HEK293 (cell line): ENCODE measurements around the gene OPCML.

Experiments
- SCRT1 ChIP-seq: fragments of 450-650 bp; formaldehyde crosslinking; IDR thresholded peaks from 2 replicates; pipeline ENCODE4 v1.5.1; 2016; ENCODE audit warnings: missing biosample characterization, missing genetic modification characterization, borderline replicate concordance
- TCF7L2 ChIP-seq: IDR thresholded peaks from 2 replicates; pipeline ENCODE4 v1.6.1; 2011; ENCODE audit warnings: low read depth, mild to moderate bottlenecking, inconsistent platforms, low read length, moderate library complexity, borderline replicate concordance
- ZBTB7A ChIP-seq: fragments of 450-650 bp; formaldehyde crosslinking; IDR thresholded peaks from 2 replicates; pipeline ENCODE4 v1.5.1; 2016; ENCODE audit warnings: low read depth, missing biosample characterization, missing genetic modification characterization
- ZNF214 ChIP-seq: fragments of 450-650 bp; formaldehyde crosslinking; IDR thresholded peaks from 2 replicates; pipeline ENCODE4 v1.5.1; 2017; ENCODE audit warnings: missing biosample characterization, mild to moderate bottlenecking, missing genetic modification characterization, borderline replicate concordance
- ZNF24 ChIP-seq: fragments of 450-650 bp; formaldehyde crosslinking; IDR thresholded peaks from 2 replicates; pipeline ENCODE4 v1.5.1; 2016; ENCODE audit warnings: missing biosample characterization, missing genetic modification characterization
- TF ChIP-seq, protein P1 (sequence below): fragments of 450-650 bp; formaldehyde crosslinking; IDR thresholded peaks from 2 replicates; pipeline ENCODE4 v1.5.1; 2016; ENCODE audit warnings: missing biosample characterization, missing genetic modification characterization
- TF ChIP-seq, protein P2 (sequence below): fragments of 450-650 bp; formaldehyde crosslinking; IDR thresholded peaks from 2 replicates; pipeline ENCODE4 v1.5.1; 2016; ENCODE audit warnings: missing biosample characterization, missing genetic modification characterization
- TF ChIP-seq, protein P3 (sequence below): fragments of 450-650 bp; formaldehyde crosslinking; IDR thresholded peaks from 2 replicates; pipeline ENCODE4 v1.5.1; 2016; ENCODE audit warnings: missing biosample characterization, missing genetic modification characterization, borderline replicate concordance
- TF ChIP-seq, protein P4 (sequence below): fragments of 450-650 bp; formaldehyde crosslinking; IDR thresholded peaks from 2 replicates; pipeline ENCODE4 v1.5.1; 2016; ENCODE audit warnings: missing biosample characterization, missing genetic modification characterization
- TF ChIP-seq, protein P5 (sequence below): sonication (generic); formaldehyde crosslinking; IDR thresholded peaks from 2 replicates; pipeline ENCODE4 v1.8.1; 2022; ENCODE audit warnings: mild to moderate bottlenecking, moderate library complexity, missing genetic modification reagents
- TF ChIP-seq, protein P6 (sequence below): fragments of 450-650 bp; formaldehyde crosslinking; IDR thresholded peaks from 2 replicates; pipeline ENCODE4 v1.5.1; 2017; ENCODE audit warnings: missing biosample characterization, missing genetic modification characterization
- TF ChIP-seq, protein P7 (sequence below): fragments of 450-650 bp; formaldehyde crosslinking; IDR thresholded peaks from 2 replicates; pipeline ENCODE4 v1.5.1; 2016; ENCODE audit warnings: missing biosample characterization, missing genetic modification characterization
- TF ChIP-seq, protein P8 (sequence below): fragments of 450-650 bp; formaldehyde crosslinking; IDR thresholded peaks from 2 replicates; pipeline ENCODE4 v1.5.1; 2016; ENCODE audit warnings: missing biosample characterization, missing genetic modification characterization

DNA sequence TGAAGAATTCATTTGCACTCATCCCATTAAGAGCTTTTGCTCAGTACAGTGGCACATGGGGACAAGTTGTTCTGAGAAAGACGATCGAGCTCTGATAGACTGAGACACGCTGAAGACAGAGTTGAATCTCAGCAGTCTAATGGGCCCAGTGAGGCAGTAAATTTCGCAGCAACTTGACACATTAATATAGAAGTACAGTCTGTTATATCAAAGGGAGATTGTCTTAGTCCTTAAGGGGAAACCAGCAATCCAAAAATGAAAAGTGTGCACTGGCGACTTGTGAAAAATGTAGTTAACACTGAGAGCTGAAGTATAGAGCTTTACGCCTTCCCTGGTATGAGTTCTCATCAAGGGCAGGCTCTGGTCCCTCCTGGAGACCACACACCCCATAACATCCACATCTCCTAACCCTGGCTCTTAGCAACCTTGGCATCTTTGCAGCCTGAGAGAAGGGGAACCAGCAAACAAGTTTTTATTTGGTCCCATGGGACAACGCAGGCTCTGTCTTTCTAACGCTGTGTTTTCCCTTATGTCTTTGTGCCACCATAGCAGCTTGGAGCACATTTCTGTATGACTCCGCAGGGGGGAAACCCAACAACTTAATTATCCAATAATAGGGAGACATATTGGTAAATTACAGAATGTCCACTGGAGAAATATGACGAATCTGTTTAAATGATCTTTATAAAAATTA lies 952.5 kb downstream of the OPCML start:
- TF ChIP-seq ZNF214 (tag by site-specific recombination) (no peak), ZBTB7A (tag by site-specific recombination) (no peak), SCRT1 (tag by site-specific recombination) (no peak), ZNF24 (tag by site-specific recombination) (no peak), TCF7L2 (no peak)
- TF ChIP-seq, protein P1, sequence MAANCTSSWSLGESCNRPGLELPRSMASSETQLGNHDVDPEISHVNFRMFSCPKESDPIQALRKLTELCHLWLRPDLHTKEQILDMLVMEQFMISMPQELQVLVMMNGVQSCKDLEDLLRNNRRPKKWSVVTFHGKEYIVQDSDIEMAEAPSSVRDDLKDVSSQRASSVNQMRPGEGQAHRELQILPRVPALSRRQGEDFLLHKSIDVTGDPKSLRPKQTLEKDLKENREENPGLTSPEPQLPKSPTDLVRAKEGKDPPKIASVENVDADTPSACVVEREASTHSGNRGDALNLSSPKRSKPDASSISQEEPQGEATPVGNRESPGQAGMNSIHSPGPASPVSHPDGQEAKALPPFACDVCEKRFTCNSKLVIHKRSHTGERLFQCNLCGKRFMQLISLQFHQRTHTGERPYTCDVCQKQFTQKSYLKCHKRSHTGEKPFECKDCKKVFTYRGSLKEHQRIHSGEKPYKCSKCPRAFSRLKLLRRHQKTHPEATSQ (tag by site-specific recombination): no peak
- TF ChIP-seq, protein P2, sequence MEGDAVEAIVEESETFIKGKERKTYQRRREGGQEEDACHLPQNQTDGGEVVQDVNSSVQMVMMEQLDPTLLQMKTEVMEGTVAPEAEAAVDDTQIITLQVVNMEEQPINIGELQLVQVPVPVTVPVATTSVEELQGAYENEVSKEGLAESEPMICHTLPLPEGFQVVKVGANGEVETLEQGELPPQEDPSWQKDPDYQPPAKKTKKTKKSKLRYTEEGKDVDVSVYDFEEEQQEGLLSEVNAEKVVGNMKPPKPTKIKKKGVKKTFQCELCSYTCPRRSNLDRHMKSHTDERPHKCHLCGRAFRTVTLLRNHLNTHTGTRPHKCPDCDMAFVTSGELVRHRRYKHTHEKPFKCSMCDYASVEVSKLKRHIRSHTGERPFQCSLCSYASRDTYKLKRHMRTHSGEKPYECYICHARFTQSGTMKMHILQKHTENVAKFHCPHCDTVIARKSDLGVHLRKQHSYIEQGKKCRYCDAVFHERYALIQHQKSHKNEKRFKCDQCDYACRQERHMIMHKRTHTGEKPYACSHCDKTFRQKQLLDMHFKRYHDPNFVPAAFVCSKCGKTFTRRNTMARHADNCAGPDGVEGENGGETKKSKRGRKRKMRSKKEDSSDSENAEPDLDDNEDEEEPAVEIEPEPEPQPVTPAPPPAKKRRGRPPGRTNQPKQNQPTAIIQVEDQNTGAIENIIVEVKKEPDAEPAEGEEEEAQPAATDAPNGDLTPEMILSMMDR: no peak
- TF ChIP-seq, protein P3, sequence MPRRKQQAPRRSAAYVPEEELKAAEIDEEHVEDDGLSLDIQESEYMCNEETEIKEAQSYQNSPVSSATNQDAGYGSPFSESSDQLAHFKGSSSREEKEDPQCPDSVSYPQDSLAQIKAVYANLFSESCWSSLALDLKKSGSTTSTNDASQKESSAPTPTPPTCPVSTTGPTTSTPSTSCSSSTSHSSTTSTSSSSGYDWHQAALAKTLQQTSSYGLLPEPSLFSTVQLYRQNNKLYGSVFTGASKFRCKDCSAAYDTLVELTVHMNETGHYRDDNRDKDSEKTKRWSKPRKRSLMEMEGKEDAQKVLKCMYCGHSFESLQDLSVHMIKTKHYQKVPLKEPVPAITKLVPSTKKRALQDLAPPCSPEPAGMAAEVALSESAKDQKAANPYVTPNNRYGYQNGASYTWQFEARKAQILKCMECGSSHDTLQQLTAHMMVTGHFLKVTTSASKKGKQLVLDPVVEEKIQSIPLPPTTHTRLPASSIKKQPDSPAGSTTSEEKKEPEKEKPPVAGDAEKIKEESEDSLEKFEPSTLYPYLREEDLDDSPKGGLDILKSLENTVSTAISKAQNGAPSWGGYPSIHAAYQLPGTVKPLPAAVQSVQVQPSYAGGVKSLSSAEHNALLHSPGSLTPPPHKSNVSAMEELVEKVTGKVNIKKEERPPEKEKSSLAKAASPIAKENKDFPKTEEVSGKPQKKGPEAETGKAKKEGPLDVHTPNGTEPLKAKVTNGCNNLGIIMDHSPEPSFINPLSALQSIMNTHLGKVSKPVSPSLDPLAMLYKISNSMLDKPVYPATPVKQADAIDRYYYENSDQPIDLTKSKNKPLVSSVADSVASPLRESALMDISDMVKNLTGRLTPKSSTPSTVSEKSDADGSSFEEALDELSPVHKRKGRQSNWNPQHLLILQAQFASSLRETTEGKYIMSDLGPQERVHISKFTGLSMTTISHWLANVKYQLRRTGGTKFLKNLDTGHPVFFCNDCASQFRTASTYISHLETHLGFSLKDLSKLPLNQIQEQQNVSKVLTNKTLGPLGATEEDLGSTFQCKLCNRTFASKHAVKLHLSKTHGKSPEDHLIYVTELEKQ (tag by site-specific recombination): no peak
- TF ChIP-seq, protein P4, sequence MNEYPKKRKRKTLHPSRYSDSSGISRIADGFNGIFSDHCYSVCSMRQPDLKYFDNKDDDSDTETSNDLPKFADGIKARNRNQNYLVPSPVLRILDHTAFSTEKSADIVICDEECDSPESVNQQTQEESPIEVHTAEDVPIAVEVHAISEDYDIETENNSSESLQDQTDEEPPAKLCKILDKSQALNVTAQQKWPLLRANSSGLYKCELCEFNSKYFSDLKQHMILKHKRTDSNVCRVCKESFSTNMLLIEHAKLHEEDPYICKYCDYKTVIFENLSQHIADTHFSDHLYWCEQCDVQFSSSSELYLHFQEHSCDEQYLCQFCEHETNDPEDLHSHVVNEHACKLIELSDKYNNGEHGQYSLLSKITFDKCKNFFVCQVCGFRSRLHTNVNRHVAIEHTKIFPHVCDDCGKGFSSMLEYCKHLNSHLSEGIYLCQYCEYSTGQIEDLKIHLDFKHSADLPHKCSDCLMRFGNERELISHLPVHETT (tag by site-specific recombination): no peak
- TF ChIP-seq, protein P5, sequence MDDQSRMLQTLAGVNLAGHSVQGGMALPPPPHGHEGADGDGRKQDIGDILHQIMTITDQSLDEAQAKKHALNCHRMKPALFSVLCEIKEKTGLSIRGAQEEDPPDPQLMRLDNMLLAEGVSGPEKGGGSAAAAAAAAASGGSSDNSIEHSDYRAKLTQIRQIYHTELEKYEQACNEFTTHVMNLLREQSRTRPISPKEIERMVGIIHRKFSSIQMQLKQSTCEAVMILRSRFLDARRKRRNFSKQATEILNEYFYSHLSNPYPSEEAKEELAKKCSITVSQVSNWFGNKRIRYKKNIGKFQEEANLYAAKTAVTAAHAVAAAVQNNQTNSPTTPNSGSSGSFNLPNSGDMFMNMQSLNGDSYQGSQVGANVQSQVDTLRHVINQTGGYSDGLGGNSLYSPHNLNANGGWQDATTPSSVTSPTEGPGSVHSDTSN: no peak
- TF ChIP-seq, protein P6, sequence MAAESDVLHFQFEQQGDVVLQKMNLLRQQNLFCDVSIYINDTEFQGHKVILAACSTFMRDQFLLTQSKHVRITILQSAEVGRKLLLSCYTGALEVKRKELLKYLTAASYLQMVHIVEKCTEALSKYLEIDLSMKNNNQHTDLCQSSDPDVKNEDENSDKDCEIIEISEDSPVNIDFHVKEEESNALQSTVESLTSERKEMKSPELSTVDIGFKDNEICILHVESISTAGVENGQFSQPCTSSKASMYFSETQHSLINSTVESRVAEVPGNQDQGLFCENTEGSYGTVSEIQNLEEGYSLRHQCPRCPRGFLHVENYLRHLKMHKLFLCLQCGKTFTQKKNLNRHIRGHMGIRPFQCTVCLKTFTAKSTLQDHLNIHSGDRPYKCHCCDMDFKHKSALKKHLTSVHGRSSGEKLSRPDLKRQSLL (tag by site-specific recombination): no peak
- TF ChIP-seq, protein P7, sequence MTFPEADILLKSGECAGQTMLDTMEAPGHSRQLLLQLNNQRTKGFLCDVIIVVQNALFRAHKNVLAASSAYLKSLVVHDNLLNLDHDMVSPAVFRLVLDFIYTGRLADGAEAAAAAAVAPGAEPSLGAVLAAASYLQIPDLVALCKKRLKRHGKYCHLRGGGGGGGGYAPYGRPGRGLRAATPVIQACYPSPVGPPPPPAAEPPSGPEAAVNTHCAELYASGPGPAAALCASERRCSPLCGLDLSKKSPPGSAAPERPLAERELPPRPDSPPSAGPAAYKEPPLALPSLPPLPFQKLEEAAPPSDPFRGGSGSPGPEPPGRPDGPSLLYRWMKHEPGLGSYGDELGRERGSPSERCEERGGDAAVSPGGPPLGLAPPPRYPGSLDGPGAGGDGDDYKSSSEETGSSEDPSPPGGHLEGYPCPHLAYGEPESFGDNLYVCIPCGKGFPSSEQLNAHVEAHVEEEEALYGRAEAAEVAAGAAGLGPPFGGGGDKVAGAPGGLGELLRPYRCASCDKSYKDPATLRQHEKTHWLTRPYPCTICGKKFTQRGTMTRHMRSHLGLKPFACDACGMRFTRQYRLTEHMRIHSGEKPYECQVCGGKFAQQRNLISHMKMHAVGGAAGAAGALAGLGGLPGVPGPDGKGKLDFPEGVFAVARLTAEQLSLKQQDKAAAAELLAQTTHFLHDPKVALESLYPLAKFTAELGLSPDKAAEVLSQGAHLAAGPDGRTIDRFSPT (tag by site-specific recombination): no peak
- TF ChIP-seq, protein P8, sequence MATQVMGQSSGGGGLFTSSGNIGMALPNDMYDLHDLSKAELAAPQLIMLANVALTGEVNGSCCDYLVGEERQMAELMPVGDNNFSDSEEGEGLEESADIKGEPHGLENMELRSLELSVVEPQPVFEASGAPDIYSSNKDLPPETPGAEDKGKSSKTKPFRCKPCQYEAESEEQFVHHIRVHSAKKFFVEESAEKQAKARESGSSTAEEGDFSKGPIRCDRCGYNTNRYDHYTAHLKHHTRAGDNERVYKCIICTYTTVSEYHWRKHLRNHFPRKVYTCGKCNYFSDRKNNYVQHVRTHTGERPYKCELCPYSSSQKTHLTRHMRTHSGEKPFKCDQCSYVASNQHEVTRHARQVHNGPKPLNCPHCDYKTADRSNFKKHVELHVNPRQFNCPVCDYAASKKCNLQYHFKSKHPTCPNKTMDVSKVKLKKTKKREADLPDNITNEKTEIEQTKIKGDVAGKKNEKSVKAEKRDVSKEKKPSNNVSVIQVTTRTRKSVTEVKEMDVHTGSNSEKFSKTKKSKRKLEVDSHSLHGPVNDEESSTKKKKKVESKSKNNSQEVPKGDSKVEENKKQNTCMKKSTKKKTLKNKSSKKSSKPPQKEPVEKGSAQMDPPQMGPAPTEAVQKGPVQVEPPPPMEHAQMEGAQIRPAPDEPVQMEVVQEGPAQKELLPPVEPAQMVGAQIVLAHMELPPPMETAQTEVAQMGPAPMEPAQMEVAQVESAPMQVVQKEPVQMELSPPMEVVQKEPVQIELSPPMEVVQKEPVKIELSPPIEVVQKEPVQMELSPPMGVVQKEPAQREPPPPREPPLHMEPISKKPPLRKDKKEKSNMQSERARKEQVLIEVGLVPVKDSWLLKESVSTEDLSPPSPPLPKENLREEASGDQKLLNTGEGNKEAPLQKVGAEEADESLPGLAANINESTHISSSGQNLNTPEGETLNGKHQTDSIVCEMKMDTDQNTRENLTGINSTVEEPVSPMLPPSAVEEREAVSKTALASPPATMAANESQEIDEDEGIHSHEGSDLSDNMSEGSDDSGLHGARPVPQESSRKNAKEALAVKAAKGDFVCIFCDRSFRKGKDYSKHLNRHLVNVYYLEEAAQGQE (tag by site-specific recombination): no peak
